WI38 (cell line): ENCODE data around the gene COPS4.
A peak's percentile ranks its signal among the peaks of the same experiment; 100 is the strongest.
"Not testable (repeated sequence)": the region's sequence is repeated elsewhere in the genome, so short reads cannot be mapped to it uniquely, and the experiment has no call there.

Experiments
- H3K4me3 ChIP-seq: 2 replicates; pipeline ENCODE4 v1.5.1; 2011; ENCODE audit warnings: low read depth, mild to moderate bottlenecking, control low read depth, low read length
- TF ChIP-seq, protein P1 (sequence below): IDR thresholded peaks from 2 replicates; pipeline ENCODE4 v1.5.1; 2012; ENCODE audit warnings: low read depth, mild to moderate bottlenecking, control low read depth, low read length

Gene COPS4

GRCh38 chr4:83013902-83014301 lies 21.1 kb upstream of the COPS4 start:
- TF ChIP-seq, protein P1, sequence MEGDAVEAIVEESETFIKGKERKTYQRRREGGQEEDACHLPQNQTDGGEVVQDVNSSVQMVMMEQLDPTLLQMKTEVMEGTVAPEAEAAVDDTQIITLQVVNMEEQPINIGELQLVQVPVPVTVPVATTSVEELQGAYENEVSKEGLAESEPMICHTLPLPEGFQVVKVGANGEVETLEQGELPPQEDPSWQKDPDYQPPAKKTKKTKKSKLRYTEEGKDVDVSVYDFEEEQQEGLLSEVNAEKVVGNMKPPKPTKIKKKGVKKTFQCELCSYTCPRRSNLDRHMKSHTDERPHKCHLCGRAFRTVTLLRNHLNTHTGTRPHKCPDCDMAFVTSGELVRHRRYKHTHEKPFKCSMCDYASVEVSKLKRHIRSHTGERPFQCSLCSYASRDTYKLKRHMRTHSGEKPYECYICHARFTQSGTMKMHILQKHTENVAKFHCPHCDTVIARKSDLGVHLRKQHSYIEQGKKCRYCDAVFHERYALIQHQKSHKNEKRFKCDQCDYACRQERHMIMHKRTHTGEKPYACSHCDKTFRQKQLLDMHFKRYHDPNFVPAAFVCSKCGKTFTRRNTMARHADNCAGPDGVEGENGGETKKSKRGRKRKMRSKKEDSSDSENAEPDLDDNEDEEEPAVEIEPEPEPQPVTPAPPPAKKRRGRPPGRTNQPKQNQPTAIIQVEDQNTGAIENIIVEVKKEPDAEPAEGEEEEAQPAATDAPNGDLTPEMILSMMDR, result no peak
- H3K4me3 ChIP-seq, result peak overlapping the region; percentile 73

- TF ChIP-seq, protein P1, result no peak
- H3K4me3 ChIP-seq, result no peak overlapping the region
Observed at GRCh38 chr4:83019794-83020494, 15.0 kb upstream of the COPS4 start.

DNA sequence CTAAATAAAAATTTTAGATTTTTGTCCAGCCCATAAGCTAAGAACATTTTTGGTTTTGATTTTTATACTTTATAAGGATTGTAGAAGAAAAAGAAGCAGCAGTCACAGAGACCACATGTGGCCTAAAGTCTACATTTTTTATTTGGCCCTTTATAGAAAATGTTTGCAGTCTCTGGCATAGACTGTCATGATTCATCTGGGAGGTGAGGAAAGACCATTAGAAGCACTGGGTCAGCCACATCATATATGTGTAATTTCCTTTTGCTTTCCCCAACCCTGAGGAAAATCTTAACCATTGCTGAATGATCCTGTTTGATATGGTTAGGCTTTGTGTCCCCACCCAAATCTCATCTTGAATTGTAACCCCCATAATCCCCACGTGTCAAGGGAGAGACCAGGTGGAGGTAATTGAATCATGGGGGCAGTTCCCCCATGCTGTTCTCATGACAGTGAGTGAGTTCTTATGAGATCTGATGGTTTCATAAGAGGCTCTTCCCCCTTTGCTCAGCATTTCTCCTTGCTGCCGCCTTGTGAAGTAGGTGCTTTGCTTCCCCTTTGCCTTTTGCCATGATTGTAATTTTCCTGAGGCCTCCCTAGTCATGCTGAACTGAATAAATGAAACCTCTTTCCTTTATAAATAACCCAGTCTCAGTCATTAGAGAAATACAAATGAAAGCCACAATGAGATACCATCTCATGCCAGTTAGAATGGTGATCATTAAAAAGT lies 12.1 kb upstream of the COPS4 start:
- no peak overlapping the region for H3K4me3 ChIP-seq
- TF ChIP-seq, protein P1, result no peak

GRCh38 chr4:83023599-83023998 lies 11.4 kb upstream of the COPS4 start:
- not testable (repeated sequence) for H3K4me3 ChIP-seq

- TF ChIP-seq, protein P1, result no peak
- no peak overlapping the region for H3K4me3 ChIP-seq
Observed at GRCh38 chr4:83024233-83024632, 10.8 kb upstream of the COPS4 start.

DNA sequence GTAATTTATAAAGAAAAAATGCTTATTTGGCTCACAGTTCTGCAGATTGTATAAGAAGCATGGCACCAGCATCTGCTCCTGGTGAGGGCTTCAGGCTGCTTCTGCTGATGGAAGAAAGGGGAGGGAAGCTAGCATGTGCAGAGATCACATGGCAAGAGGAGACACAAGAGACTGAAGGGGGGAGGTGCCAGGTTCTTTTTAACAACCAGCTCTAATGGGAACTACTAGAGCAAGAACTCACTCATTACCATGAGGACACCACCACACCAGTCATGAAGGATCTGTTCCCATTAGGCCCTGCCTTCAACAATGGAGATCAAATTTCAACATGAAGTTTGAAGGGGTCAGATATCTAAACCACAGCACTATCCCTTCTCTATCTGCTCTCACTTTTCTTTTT lies 9.4 kb upstream of the COPS4 start:
- TF ChIP-seq, protein P1, result no peak
- no peak overlapping the region for H3K4me3 ChIP-seq

DNA sequence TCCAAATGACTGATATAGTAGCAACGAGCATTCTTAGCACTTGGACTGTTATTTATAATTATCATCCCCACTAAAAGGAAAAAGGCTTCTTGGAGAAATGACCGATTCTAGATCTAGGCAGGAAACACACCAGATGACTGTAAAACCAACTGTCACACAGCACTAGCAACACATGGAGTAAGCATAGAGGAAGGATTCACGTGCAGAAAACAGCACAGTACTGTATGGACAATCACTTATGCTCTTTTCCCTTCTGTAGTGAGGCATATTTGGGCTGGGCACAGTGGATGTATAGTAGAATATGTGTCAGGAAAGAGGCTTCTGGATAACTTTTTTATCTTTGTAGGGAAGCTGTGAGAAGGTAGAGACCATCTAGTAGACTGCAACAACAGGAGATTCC lies 6.0 kb upstream of the COPS4 start:
- H3K4me3 ChIP-seq, result no peak overlapping the region
- TF ChIP-seq, protein P1, result no peak
